H1 (cell line): ENCODE results near the gene CLIC3. TPM values are rescaled to one million over a fixed set of nuclear protein-coding genes. Genes with fewer than 3 reads are reported as not detected.

Experiments used
- EP300 ChIP-seq, 2 experiments: IDR thresholded peaks; 1 replicate in 1 of 2; 2 replicates in 1 of 2; pipeline ENCODE4 v1.6.1; 2011 to 2012; ENCODE audit warnings: low read depth in 2 of 2, low read length in 2 of 2, mild to moderate bottlenecking in 2 of 2, borderline replicate concordance in 1 of 2, inconsistent platforms in 1 of 2, moderate library complexity in 1 of 2
- HDAC2 ChIP-seq, 2 experiments: fragments of 300-600 bp in 1 of 2; sonication (generic) in 1 of 2; IDR thresholded peaks; 2 replicates each; pipeline ENCODE4 v1.6.1; 2011 to 2012; ENCODE audit warnings: low read depth in 2 of 2, low read length in 2 of 2, mild to moderate bottlenecking in 2 of 2, moderate library complexity in 2 of 2, borderline replicate concordance in 1 of 2, inconsistent platforms in 1 of 2
- RXRA ChIP-seq: IDR thresholded peaks from 2 replicates; pipeline ENCODE4 v1.6.1; 2011; ENCODE audit warnings: low read depth, mild to moderate bottlenecking, low read length, moderate library complexity; ENCODE audit not compliant: insufficient read depth
- polyA plus RNA-seq, 7 experiments: library from polyadenylated mRNA; depleted of rRNA in 3 of 7; stranded (reverse) in 5 of 7; unstranded in 2 of 7; fragments of >200 nt in 5 of 7; fragments of 200-250 nt in 2 of 7; gene quantifications; 1 replicate in 5 of 7; 2 replicates in 1 of 7; 4 replicates in 1 of 7; pipeline versions ENCODE4 v1.2.1 to v1.2.3, GENCODE V29; 2011 to 2013; ENCODE audit warnings: missing spikeins in 2 of 7, mixed read lengths in 2 of 7
- total RNA-seq: library from RNA; stranded (reverse); fragmentation: NEBNext Ultra II Directional; extraction: Animal tissue kit (Norgen Biotek cat#: 25700); gene quantifications from 2 replicates; pipeline ENCODE4 v1.2.1, GENCODE V29; 2021

CLIC3 gene
- total and polyA plus RNA-seq, 2 of the 8 experiments (the other 6 are each of a cell fraction or from before 2014, with no cell fraction given): 0.12 TPM; not detected in 1

DNA sequence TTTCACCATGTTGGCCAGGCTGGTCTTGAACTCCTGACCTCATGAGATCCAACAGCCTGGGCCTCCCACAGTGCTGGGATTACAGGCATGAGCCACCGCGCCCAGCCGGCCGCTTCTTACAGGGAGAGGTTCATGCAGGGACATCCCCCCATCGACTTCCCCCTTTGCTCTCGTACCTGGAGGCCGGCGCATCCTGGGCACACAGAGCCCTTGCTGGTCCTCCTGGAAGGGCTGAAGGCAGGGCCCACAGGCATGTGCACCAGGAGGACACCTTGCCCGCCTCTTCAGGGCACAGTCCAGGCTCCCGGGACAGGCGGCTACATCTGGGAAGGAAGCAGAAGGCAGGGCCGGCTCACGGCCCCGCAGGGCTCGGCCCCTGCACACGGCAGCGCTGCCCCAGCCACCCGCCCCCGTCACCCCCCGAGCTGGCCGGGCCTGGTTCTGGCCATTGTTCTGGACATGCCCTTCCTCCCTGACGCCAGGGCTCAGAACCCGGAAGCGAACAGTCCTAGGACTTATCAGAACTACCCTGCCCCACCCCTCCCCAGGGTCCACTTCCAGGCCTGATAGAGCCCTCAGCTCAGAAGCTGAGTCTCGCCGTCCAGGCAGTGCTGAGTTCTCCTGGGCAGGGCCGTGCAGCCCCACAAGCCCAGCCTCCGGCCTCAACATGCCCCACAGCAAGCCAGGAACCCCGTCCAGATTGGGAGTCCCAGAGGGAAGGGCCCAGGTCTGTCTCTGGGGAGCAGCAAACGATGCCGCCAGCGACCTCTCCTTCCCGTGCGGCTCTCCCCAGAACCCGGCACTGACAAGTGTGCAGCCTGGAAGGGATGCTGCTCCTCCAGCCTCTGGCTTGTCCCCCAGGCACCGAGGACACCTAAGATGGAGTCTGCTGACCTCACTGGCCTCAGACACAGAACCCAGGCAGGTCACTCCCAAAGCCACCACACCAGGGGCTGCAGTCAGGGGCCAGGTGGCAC is 46.7 kb upstream of the CLIC3 start (continued):
- TF ChIP-seq RXRA (no peak), HDAC2 (IDR thresholded peaks at IDR 0.05; ENCODE audit: borderline replicate concordance in 1 of 2, low read depth in 2 of 2, low read length in 2 of 2) (no peak), EP300 (IDR thresholded peaks at IDR 0.05; ENCODE audit: borderline replicate concordance in 1 of 2, low read depth in 2 of 2, low read length in 2 of 2) (no peak)
- TF ChIP-seq, all 59 proteins: peak for 0
